WERI-Rb-1 (cell line): Measurements from ENCODE around the gene CDK5RAP3.

ENCODE experiments used
- DNase-seq: peaks from one replicate; pipeline ENCODE4 v3.0.0-alpha.2; 2020
- H3K27ac ChIP-seq: fragments of 250-450 bp; sonication (Bioruptor Pico); 2 replicates; pipeline ENCODE4 v1.5.1; 2020; ENCODE audit warnings: mild to moderate bottlenecking, moderate library complexity
- H3K27me3 ChIP-seq: fragments of 250-450 bp; sonication (Bioruptor Pico); 2 replicates; pipeline ENCODE4 v1.5.1; 2021; ENCODE audit warnings: mild to moderate bottlenecking, low read depth, moderate library complexity; ENCODE audit not compliant: insufficient read depth, severe bottlenecking
- H3K36me3 ChIP-seq: fragments of 250-450 bp; sonication (Bioruptor Pico); 2 replicates; pipeline ENCODE4 v1.5.1; 2020; ENCODE audit warnings: mild to moderate bottlenecking, moderate library complexity
- H3K4me3 ChIP-seq: 2 replicates; pipeline ENCODE4 v1.5.1; 2011; ENCODE audit warnings: low read depth, mild to moderate bottlenecking, control low read depth, low read length
- H3K9me3 ChIP-seq: fragments of 250-450 bp; sonication (Bioruptor Pico); 2 replicates; pipeline ENCODE4 v1.5.1; 2021; ENCODE audit warnings: mild to moderate bottlenecking, moderate library complexity; ENCODE audit not compliant: severe bottlenecking
- TF ChIP-seq, protein P1 (sequence below): IDR thresholded peaks from 2 replicates; pipeline ENCODE4 v1.5.1; 2011; ENCODE audit warnings: low read depth, mild to moderate bottlenecking, control low read depth, inconsistent platforms, low read length

CDK5RAP3 gene

GRCh38 chr17:48006936-48007709, 36.2 kb downstream of the CDK5RAP3 start:
- Histone ChIP-seq H3K4me3 (no peak overlapping the region), H3K27me3 (no peaks in the 10 kb centered on the region), H3K36me3 (no peaks in the 10 kb centered on the region), H3K27ac (peak overlapping the region; percentile 97), H3K9me3 (no peaks in the 10 kb centered on the region)
- DNase-seq = no peak
- TF ChIP-seq, protein P1, sequence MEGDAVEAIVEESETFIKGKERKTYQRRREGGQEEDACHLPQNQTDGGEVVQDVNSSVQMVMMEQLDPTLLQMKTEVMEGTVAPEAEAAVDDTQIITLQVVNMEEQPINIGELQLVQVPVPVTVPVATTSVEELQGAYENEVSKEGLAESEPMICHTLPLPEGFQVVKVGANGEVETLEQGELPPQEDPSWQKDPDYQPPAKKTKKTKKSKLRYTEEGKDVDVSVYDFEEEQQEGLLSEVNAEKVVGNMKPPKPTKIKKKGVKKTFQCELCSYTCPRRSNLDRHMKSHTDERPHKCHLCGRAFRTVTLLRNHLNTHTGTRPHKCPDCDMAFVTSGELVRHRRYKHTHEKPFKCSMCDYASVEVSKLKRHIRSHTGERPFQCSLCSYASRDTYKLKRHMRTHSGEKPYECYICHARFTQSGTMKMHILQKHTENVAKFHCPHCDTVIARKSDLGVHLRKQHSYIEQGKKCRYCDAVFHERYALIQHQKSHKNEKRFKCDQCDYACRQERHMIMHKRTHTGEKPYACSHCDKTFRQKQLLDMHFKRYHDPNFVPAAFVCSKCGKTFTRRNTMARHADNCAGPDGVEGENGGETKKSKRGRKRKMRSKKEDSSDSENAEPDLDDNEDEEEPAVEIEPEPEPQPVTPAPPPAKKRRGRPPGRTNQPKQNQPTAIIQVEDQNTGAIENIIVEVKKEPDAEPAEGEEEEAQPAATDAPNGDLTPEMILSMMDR = no peak

- H3K4me3 ChIP-seq = no peak overlapping the region
- no peak overlapping the region for H3K27ac ChIP-seq
- no peaks in the 10 kb centered on the region for H3K9me3 ChIP-seq
- no peaks in the 10 kb centered on the region for H3K27me3 ChIP-seq
- H3K36me3 ChIP-seq = no peaks in the 10 kb centered on the region
- DNase-seq = no peak
- TF ChIP-seq, protein P1 = no peak
Observed at GRCh38 chr17:48010193-48010592, 39.3 kb downstream of the CDK5RAP3 start.

- Histone ChIP-seq H3K9me3 (no peaks in the 10 kb centered on the region), H3K27ac (peak overlapping the region; percentile 96), H3K4me3 (peak overlapping the region; percentile 70), H3K27me3 (no peaks in the 10 kb centered on the region), H3K36me3 (no peaks in the 10 kb centered on the region)
- TF ChIP-seq, protein P1 = peak; percentile 83
- DNase-seq = peak; percentile 90
Observed at GRCh38 chr17:48011405-48012150, 40.7 kb downstream of the CDK5RAP3 start.

GRCh38 chr17:48012151-48012520, 41.2 kb downstream of the CDK5RAP3 start:
- peak overlapping the region; percentile 70 for H3K4me3 ChIP-seq
- H3K27ac ChIP-seq = peak overlapping the region; percentile 96
- TF ChIP-seq, protein P1 = peak; percentile 11; the same call in 1 of the 2 replicates

DNA sequence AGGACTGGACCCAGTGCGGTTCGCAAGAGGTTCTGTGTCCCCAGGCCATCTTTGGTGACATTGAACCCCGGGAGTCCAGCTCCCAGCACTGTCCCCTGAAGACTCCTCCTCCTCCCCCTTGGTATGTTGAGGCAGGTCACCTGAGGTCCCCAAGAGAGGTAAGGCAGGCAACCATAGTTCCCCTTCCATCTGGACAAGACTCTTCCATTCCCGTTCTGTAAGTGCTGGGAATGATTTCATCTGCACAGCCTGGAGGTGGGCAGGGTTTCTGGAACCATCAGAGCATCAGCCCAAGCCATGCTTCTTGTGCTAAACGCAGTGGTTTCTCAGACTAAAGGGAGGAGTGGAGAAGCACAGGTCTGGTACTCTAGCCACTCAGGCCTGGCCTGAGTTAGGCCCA, 41.7 kb downstream of the CDK5RAP3 start:
- H3K27ac ChIP-seq = peak overlapping the region; percentile 96
- no peaks in the 10 kb centered on the region for H3K36me3 ChIP-seq
- no peaks in the 10 kb centered on the region for H3K9me3 ChIP-seq
- peak overlapping the region; percentile 27; the same call in 1 of the 2 replicates for H3K4me3 ChIP-seq
- no peak for DNase-seq
- TF ChIP-seq, protein P1 = no peak
- H3K27me3 ChIP-seq = no peaks in the 10 kb centered on the region

More at GRCh38 chr17:48012151-48012520, 41.2 kb downstream of the CDK5RAP3 start:
- Histone ChIP-seq H3K36me3 (no peaks in the 10 kb centered on the region), H3K9me3 (no peaks in the 10 kb centered on the region), H3K27me3 (no peaks in the 10 kb centered on the region)
- peak; percentile 98 for DNase-seq
